MM.1S (cell line): ENCODE results near the gene PON2.
A peak's percentile ranks its signal among the peaks of the same experiment; 100 is the strongest.

Experiments
- DNase-seq: peaks from one replicate; pipeline ENCODE4 v3.0.0-alpha.2; 2015
- H2AFZ ChIP-seq: fragments of 300-600 bp; sonication (generic); 2 replicates; pipeline ENCODE4 v1.6.0; 2016; ENCODE audit warnings: antibody characterized with exemption, low read length
- H3F3A ChIP-seq: fragments of 300-600 bp; sonication (generic); 2 replicates; pipeline ENCODE4 v1.6.1; 2016; ENCODE audit warnings: mild to moderate bottlenecking, antibody characterized with exemption, low read length, moderate library complexity, mixed read lengths; ENCODE audit not compliant: insufficient read depth
- H3K27ac ChIP-seq: fragments of 300-600 bp; sonication (generic); 2 replicates; pipeline ENCODE4 v1.5.1; 2016; ENCODE audit warnings: mild to moderate bottlenecking, low read length
- H3K27me3 ChIP-seq: fragments of 300-600 bp; sonication (generic); replicated peaks from 2 replicates; pipeline ENCODE4 v1.6.0; 2016; ENCODE audit warnings: low read length; ENCODE audit not compliant: insufficient read depth
- H3K36me3 ChIP-seq: fragments of 300-600 bp; sonication (generic); replicated peaks from 2 replicates; pipeline ENCODE4 v1.6.1; 2016; ENCODE audit warnings: mild to moderate bottlenecking, low read length, mixed read lengths; ENCODE audit not compliant: insufficient read depth
- H3K4me1 ChIP-seq: fragments of 300-600 bp; sonication (generic); 2 replicates; pipeline ENCODE4 v1.6.1; 2016; ENCODE audit warnings: low read length, mixed read lengths
- H3K4me2 ChIP-seq: fragments of 300-600 bp; sonication (generic); 2 replicates; pipeline ENCODE4 v1.6.0; 2016; ENCODE audit warnings: low read depth, low read length
- H3K4me3 ChIP-seq: fragments of 300-600 bp; sonication (generic); 2 replicates; pipeline ENCODE4 v1.5.1; 2016; ENCODE audit warnings: low read length, mixed read lengths
- H3K79me2 ChIP-seq: fragments of 300-600 bp; sonication (generic); 2 replicates; pipeline ENCODE4 v1.6.1; 2016; ENCODE audit warnings: mixed run types, low read length, mixed read lengths
- H3K9ac ChIP-seq: fragments of 300-600 bp; sonication (generic); 2 replicates; pipeline ENCODE4 v1.6.1; 2016; ENCODE audit warnings: low read length, mixed read lengths
- H3K9me2 ChIP-seq: fragments of 300-600 bp; sonication (generic); replicated peaks from 2 replicates; pipeline ENCODE4 v1.6.1; 2016; ENCODE audit warnings: mild to moderate bottlenecking, low read length, mixed read lengths; ENCODE audit not compliant: insufficient read depth
- H3K9me3 ChIP-seq: fragments of 300-600 bp; sonication (generic); replicated peaks from 2 replicates; pipeline ENCODE4 v1.6.1; 2016; ENCODE audit warnings: mild to moderate bottlenecking, low read length, mixed read lengths; ENCODE audit not compliant: insufficient read depth
- H4K20me1 ChIP-seq: fragments of 300-600 bp; sonication (generic); 2 replicates; pipeline ENCODE4 v1.6.1; 2016; ENCODE audit warnings: mild to moderate bottlenecking, low read length, moderate library complexity, mixed read lengths; ENCODE audit not compliant: insufficient read depth
- EZH2 ChIP-seq: fragments of 300-600 bp; sonication (generic); optimal IDR thresholded peaks from 2 replicates; pipeline ENCODE3; 2017; ENCODE audit warnings: low read depth, mild to moderate bottlenecking, antibody characterized with exemption, low read length, mixed read lengths
- EZH2phosphoT487 ChIP-seq: fragments of 300-600 bp; sonication (generic); IDR thresholded peaks from 2 replicates; pipeline ENCODE4 v1.6.1; 2018; ENCODE audit warnings: antibody characterized with exemption, low read length
- TF ChIP-seq, protein P1 (sequence below): fragments of 300-600 bp; sonication (generic); IDR thresholded peaks from 2 replicates; pipeline ENCODE4 v1.5.1; 2016; ENCODE audit warnings: antibody characterized with exemption, low read length, mixed read lengths

PON2 gene

DNA sequence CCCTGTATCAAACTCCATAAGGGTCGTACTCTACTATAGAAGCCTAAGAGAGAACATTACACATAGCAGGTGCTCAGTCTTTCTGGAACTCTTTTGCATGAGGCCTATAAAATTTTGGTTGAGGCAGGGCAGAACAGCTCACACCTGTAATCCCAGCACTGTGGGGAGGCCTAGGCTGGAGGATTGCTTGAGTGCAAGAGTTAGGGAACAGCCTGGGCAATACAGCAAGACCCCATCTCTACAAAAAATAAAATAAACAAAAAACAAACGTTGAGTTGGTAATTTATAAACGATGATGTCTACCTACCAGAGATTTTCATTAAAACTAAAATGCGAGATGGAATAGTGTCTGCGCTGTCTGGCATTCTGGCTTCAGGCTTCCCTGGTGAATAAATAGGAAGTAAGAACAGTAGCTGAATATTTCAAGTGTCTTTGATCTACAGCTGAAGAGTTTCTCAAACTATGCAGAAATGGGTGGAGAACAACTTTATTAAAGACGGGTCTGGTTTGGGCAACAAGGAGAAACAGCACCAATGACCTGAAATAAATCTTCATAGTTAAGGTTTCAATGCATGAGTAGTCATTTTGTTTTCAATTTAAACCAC lies 774 bp downstream of the PON2 start:
- Histone ChIP-seq H3K79me2 (peaks cover 10% of the 10 kb centered on the region), H3K27me3 (no peaks in the 10 kb centered on the region), H2AFZ (peak overlapping the region; percentile 85), H3K9me2 (no peaks in the 10 kb centered on the region), H3K4me2 (peak overlapping the region; percentile 72), H3F3A (peaks cover 7% of the 10 kb centered on the region; the same call in 1 of the 2 replicates), H3K36me3 (no peaks in the 10 kb centered on the region), H3K9me3 (no peaks in the 10 kb centered on the region), H3K4me1 (peaks cover 7% of the 10 kb centered on the region), H3K4me3 (peak overlapping the region; percentile 77), H3K27ac (peak overlapping the region; percentile 70; the same call in 1 of the 2 replicates), H3K9ac (peak overlapping the region; percentile 81), H4K20me1 (no peaks in the 10 kb centered on the region)
- TF ChIP-seq EZH2 (no peak), EZH2phosphoT487 (no peak)
- TF ChIP-seq, protein P1, sequence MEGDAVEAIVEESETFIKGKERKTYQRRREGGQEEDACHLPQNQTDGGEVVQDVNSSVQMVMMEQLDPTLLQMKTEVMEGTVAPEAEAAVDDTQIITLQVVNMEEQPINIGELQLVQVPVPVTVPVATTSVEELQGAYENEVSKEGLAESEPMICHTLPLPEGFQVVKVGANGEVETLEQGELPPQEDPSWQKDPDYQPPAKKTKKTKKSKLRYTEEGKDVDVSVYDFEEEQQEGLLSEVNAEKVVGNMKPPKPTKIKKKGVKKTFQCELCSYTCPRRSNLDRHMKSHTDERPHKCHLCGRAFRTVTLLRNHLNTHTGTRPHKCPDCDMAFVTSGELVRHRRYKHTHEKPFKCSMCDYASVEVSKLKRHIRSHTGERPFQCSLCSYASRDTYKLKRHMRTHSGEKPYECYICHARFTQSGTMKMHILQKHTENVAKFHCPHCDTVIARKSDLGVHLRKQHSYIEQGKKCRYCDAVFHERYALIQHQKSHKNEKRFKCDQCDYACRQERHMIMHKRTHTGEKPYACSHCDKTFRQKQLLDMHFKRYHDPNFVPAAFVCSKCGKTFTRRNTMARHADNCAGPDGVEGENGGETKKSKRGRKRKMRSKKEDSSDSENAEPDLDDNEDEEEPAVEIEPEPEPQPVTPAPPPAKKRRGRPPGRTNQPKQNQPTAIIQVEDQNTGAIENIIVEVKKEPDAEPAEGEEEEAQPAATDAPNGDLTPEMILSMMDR = no peak
- DNase-seq = no peak

GRCh38 chr7:95433129-95433528 lies 1.7 kb downstream of the PON2 start:
- H3K4me1 ChIP-seq = peaks cover 7% of the 10 kb centered on the region
- no peak overlapping the region for H3K4me2 ChIP-seq
- TF ChIP-seq, protein P1 = no peak
- TF ChIP-seq EZH2phosphoT487 (no peak), EZH2 (no peak)
- no peaks in the 10 kb centered on the region for H3K9me3 ChIP-seq
- H4K20me1 ChIP-seq = no peaks in the 10 kb centered on the region
- H3F3A ChIP-seq = peaks cover 7% of the 10 kb centered on the region; the same call in 1 of the 2 replicates
- no peak overlapping the region for H3K4me3 ChIP-seq
- H3K9me2 ChIP-seq = no peaks in the 10 kb centered on the region
- H3K79me2 ChIP-seq = peaks cover 10% of the 10 kb centered on the region
- no peak overlapping the region for H3K27ac ChIP-seq
- H3K36me3 ChIP-seq = no peaks in the 10 kb centered on the region
- no peak overlapping the region for H2AFZ ChIP-seq
- DNase-seq = no peak
- no peaks in the 10 kb centered on the region for H3K27me3 ChIP-seq
- H3K9ac ChIP-seq = no peak overlapping the region

DNA sequence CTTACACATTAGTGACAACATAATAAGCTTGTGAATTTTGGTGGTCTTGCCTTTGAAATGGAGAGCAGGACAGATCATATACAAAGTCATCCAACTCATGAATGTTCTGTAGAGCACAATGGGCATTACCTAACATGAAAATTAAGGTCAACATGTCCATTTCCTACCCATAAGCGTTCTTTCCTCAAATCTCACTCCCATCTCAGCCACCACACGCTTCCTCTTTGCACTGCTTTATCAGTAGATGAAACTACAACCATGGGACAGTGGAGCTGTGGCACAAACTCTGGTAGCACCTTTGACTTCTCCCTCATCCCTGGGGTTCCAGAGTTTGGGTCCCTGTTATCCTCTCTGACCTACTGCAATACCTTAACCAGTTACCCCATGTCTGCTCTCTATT lies 2.2 kb downstream of the PON2 start:
- H3K79me2 ChIP-seq = peaks cover 10% of the 10 kb centered on the region

More for the DNA sequence above, 2.2 kb downstream of the PON2 start:
- Histone ChIP-seq H3K9ac (no peak overlapping the region), H2AFZ (no peak overlapping the region), H3K4me1 (peaks cover 7% of the 10 kb centered on the region), H3K9me3 (no peaks in the 10 kb centered on the region), H3K9me2 (no peaks in the 10 kb centered on the region), H3F3A (peaks cover 7% of the 10 kb centered on the region; the same call in 1 of the 2 replicates), H3K27me3 (no peaks in the 10 kb centered on the region), H4K20me1 (no peaks in the 10 kb centered on the region), H3K4me2 (no peak overlapping the region), H3K27ac (no peak overlapping the region), H3K36me3 (no peaks in the 10 kb centered on the region), H3K4me3 (no peak overlapping the region)
- DNase-seq = no peak
- TF ChIP-seq, protein P1 = no peak
- TF ChIP-seq EZH2 (no peak), EZH2phosphoT487 (no peak)
